Lung (tissue), 12 donors: ENCODE measurements around the gene AKAP6. TPM values are rescaled to one million over a fixed set of nuclear protein-coding genes. Genes with fewer than 3 reads are reported as not detected.

ENCODE experiments used
- ATAC-seq: fragments of 200-7000 bp; cut with Tn5 transposase; one replicate; pipeline ENCODE4 v1.9.1; 2020; ENCODE audit warnings: moderate number of reproducible peaks; ENCODE audit not compliant: insufficient read depth, low FRiP score
- DNase-seq, 3 donors: peaks; one replicate each; pipeline ENCODE4 v3.0.0-alpha.2; 2013 to 2017
- H3K27ac ChIP-seq, 2 donors: one replicate each; pipeline ENCODE4 v1.5.1; 2013; ENCODE audit warnings: mild to moderate bottlenecking in 2 of 2, moderate library complexity in 2 of 2, control low read depth in 1 of 2, inconsistent platforms in 1 of 2, low read depth in 1 of 2, low read length in 1 of 2
- H3K27me3 ChIP-seq, 3 donors: one replicate each; pipeline ENCODE4 v1.5.1; 2013; ENCODE audit warnings: low read length in 2 of 3; ENCODE audit not compliant: control insufficient read depth in 3 of 3, insufficient read depth in 3 of 3
- H3K36me3 ChIP-seq, 4 donors: one replicate each; pipeline ENCODE4 v1.5.1; 2013; ENCODE audit warnings: low read length in 4 of 4, mild to moderate bottlenecking in 1 of 4, moderate library complexity in 1 of 4; ENCODE audit not compliant: control insufficient read depth in 4 of 4, insufficient read depth in 4 of 4
- H3K4me1 ChIP-seq, 5 donors: one replicate each; pipeline ENCODE4 v1.5.1; 2013; ENCODE audit warnings: low read length in 5 of 5, mild to moderate bottlenecking in 2 of 5, moderate library complexity in 1 of 5; ENCODE audit not compliant: control insufficient read depth in 5 of 5, insufficient read depth in 5 of 5
- H3K4me3 ChIP-seq: one replicate; pipeline ENCODE4 v1.5.1; 2013; ENCODE audit warnings: mild to moderate bottlenecking, control low read depth, moderate library complexity
- H3K9ac ChIP-seq, 2 donors: one replicate each; pipeline ENCODE4 v1.5.1; 2013; ENCODE audit warnings: low read length in 2 of 2, control low read depth in 1 of 2; ENCODE audit not compliant: insufficient read depth in 1 of 2
- H3K9me3 ChIP-seq, 4 donors: one replicate each; pipeline ENCODE4 v1.5.1; 2013; ENCODE audit warnings: low read length in 3 of 4, mild to moderate bottlenecking in 1 of 4, moderate library complexity in 1 of 4; ENCODE audit not compliant: control insufficient read depth in 4 of 4, insufficient read depth in 3 of 4
- WGBS, 2 donors: extraction: QIAGEN DNeasy Blood & Tissue Kit; methylation state at CpG; one replicate each; pipeline ENCODE4 v1.1.7; 2013; 5-methylcytosine and 5-hydroxymethylcytosine counted together
- polyA plus RNA-seq, 2 donors: library from polyadenylated mRNA; stranded (reverse); fragments of 200-250 nt; gene quantifications; one replicate each; pipeline ENCODE4 v1.2.1, GENCODE V29; 2013
- total RNA-seq, 2 donors: library from RNA; depleted of rRNA in 1 of 2; stranded (reverse); fragments of >200 nt in 1 of 2; gene quantifications; one replicate each; pipeline ENCODE4 v1.2.1, GENCODE V29; 2014 to 2021
- TF ChIP-seq, protein P1 (sequence below): IDR thresholded peaks from 2 replicates; pipeline ENCODE4 v1.5.1; 2012; ENCODE audit warnings: mild to moderate bottlenecking; ENCODE audit errors: control extremely low read depth, extremely low read depth
- donor health status: control.
- donor health status: control.
- donor health status: Bipolar disorder and iron deficiency.
- donor health status: healthy.
- donor health status: DM: yes; HTN: yes; CAD: no.

Gene AKAP6
- total and polyA plus RNA-seq, 4 donors = 1.5 to 27.1 (median 7.7) TPM

DNA sequence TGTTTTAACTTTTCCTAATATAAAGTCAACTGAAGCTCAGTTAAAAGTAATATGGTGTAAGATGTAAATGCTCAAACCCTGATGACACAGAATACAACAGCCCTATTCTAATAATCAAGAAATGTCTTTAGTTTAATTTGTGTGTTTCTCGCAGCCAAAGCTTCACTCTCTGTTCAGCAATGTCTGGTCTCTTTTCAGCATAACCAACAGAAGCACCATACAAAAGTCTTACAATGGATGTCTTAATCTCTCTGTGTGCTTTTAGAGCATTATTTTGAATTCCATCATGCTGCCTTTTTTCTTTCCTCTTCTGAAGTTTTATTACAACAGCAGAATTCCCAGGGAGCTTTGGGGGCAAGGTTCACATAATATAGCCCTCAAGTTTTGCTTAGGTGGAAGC is 399.4 kb downstream of the AKAP6 start:
- peaks cover 0 to 12% (median 0%) of the 10 kb centered on the region in 5 donors for H3K4me1 ChIP-seq
- H3K9ac ChIP-seq = no peak overlapping the region
- no peaks in the 10 kb centered on the region for H3K27me3 ChIP-seq
- H3K9me3 ChIP-seq = no peaks in the 10 kb centered on the region
- DNase-seq = no peak
- 89 to 93% methylated on average over 1 of the region's 1 CpG for WGBS, 2 donors
- TF ChIP-seq, protein P1, sequence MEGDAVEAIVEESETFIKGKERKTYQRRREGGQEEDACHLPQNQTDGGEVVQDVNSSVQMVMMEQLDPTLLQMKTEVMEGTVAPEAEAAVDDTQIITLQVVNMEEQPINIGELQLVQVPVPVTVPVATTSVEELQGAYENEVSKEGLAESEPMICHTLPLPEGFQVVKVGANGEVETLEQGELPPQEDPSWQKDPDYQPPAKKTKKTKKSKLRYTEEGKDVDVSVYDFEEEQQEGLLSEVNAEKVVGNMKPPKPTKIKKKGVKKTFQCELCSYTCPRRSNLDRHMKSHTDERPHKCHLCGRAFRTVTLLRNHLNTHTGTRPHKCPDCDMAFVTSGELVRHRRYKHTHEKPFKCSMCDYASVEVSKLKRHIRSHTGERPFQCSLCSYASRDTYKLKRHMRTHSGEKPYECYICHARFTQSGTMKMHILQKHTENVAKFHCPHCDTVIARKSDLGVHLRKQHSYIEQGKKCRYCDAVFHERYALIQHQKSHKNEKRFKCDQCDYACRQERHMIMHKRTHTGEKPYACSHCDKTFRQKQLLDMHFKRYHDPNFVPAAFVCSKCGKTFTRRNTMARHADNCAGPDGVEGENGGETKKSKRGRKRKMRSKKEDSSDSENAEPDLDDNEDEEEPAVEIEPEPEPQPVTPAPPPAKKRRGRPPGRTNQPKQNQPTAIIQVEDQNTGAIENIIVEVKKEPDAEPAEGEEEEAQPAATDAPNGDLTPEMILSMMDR = no peak
- no peak overlapping the region for H3K27ac ChIP-seq
- no peak for ATAC-seq
- no peak overlapping the region for H3K4me3 ChIP-seq
- H3K36me3 ChIP-seq = no peaks in the 10 kb centered on the region

DNA sequence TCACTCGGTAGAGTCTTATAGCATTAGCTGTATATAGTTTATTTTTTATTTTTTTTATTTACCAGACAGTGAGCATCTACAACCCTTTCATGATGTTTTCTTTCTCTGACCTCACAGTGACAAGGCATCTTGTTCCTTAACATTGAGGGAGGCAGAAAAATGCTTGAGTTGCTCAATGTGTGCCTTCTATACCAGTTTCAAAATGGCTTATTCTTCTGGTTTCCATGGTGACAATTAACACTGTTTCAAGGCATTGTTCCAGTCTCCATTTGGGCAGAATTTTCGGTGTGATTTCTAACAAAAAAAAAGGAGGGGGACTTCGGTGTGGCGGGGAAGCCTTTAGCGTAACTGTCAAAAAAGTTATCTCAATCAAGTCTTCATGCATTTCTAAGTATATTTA is 399.9 kb downstream of the AKAP6 start:
- TF ChIP-seq, protein P1 = no peak
- DNase-seq (no peak), ATAC-seq (no peak)
- Histone ChIP-seq H3K27me3 (no peaks in the 10 kb centered on the region), H3K36me3 (no peaks in the 10 kb centered on the region), H3K9me3 (no peaks in the 10 kb centered on the region), H3K4me3 (no peak overlapping the region), H3K27ac (no peak overlapping the region), H3K4me1 (peaks cover 0 to 12% (median 0%) of the 10 kb centered on the region in 5 donors), H3K9ac (no peak overlapping the region)
- WGBS, 2 donors = 92 to 94% methylated on average over 5 of the region's 5 CpGs

DNA sequence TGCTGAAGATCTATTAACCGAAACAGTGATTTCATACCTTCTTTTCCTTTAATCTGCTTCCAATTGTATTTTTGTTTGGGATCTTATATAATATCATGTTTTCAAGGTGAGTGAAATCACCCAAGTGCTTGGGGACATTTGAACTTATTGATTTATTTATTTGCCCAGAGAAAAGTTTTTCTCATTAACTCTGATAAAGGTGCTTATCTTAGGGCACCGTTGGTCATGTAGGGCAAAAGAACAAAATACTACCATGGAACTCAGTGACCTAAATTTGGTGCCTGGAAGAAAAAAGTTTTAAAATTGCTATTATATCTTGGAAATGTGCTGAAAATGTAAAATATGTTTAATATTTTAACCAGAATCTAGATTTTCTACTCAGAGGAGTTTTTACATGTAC is 402.2 kb downstream of the AKAP6 start:
- DNase-seq = no peak
- TF ChIP-seq, protein P1 = no peak
- Histone ChIP-seq H3K36me3 (no peaks in the 10 kb centered on the region), H3K9ac (no peak overlapping the region), H3K27ac (no peak overlapping the region), H3K4me1 (peaks cover 0 to 8% (median 0%) of the 10 kb centered on the region in 5 donors), H3K27me3 (no peaks in the 10 kb centered on the region), H3K4me3 (no peak overlapping the region), H3K9me3 (no peaks in the 10 kb centered on the region)
- no peak for ATAC-seq
- WGBS, 2 donors = 72 to 85% methylated on average over 2 of the region's 2 CpGs

DNA sequence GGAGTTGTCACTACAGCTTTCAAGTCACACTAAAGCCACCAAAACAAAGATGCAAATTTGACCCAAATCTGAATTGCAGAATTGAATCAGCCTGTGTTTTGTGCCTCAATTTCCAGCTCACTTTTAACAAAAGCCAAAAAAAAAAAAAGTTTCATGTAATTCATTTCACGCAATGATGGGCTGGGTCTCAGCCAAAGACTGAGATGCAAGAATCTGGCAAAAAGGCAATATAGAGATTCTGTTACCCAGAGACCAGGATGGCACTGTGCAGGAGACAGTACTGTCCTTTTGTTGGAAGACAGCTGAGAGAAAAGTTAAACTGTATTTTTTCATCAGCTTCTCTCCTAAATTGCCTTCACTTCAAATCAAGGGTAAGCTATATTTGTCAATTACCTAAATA is 403.9 kb downstream of the AKAP6 start:
- Histone ChIP-seq H3K9ac (no peak overlapping the region), H3K36me3 (peaks cover 0 to 5% (median 0%) of the 10 kb centered on the region in 4 donors), H3K4me3 (no peak overlapping the region), H3K27me3 (no peaks in the 10 kb centered on the region), H3K9me3 (no peaks in the 10 kb centered on the region), H3K4me1 (peaks cover 0 to 13% (median 0%) of the 10 kb centered on the region in 5 donors), H3K27ac (no peak overlapping the region)
- no peak for DNase-seq
- TF ChIP-seq, protein P1 = no peak
- 92 to 93% methylated on average over 1 of the region's 1 CpG for WGBS, 2 donors
- no peak for ATAC-seq
